HuH-7 (cell line): ENCODE results near the gene DCAF6.

ENCODE experiments used
- DNase-seq: peaks from one replicate; pipeline ENCODE4 v3.0.0; 2011; ENCODE audit warnings: low spot score

DCAF6 gene

DNA sequence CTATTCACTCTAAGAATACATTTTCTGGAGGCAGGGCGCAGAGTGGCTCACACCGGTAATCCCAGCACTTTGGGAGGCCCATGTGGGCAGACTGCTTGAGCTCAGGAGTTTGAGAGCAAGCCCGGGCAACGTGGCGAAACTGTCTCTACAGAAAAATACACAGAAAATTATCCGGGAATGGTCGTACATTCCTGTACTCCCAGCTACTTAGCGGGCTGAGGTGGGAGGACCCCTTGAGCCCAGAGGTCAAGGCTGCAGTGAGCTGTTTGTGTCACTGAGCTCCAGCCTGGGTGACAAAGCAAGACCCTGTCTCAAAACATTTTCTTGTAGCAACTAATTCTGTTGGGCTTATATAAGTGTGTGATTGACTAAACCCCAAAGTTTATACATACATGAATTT, 169.8 kb downstream of the DCAF6 start:
- DNase-seq: no peak

DNA sequence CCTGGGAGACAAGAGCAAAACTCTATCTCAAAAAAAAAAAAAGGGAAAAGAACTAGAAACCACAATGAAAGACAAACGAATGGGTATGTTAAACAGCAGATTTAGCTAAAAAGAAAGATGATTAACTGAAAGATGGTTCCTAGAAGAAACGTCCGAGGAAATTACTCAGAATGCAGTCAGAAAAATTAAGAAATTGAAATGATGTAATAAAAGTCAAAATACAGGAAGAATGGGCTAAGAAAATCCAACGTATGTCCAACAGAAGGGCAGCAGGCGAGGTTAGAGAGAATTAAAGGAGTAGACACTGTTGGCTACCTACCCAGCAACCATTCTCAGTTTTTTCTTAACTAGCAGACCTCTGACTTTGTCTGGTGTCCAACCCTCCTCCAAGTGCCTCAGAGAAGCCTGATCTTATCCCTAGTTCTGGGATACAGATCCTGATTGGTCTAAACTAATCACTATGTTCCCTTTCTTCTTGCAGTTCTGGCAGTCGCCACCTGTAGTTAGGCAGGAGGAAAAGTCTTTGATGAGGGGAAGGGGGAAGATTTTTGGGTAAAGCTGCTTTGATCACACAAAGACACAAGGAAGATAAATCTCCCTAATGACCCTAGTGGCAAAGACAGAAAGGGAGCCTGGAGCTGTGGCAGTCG, 174.5 kb downstream of the DCAF6 start:
- DNase-seq: no peak

DNA sequence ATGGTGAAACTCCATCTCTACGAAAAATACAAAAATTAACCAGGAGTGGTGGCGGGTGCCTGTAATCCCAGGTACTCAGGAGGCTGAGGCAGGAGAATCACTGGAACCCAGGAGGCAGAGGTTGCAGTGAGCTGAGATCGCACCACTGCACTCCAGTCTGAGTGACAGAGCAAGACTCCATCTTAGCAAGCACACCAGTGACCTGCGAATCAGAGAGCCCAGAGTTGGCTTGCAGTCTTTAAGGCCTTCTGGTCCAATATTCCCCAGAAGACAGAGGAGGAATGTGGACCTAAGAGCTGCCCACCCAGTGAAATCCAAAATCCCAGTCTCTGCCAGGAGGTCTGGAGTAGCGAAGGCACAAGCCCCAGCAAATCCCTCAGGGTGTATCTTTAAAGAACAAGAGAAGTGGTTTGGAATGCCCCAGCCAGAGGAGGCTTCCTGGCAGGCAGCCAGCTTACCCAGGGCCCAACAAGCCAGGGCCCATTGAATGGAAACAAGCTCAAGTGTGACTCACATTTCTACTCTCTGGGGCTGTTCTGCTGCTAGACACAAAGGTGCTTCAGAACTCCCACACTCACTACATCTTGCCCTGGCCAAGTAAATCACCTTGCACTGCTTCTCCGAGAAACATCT, 176.3 kb downstream of the DCAF6 start:
- no peak for DNase-seq

DNA sequence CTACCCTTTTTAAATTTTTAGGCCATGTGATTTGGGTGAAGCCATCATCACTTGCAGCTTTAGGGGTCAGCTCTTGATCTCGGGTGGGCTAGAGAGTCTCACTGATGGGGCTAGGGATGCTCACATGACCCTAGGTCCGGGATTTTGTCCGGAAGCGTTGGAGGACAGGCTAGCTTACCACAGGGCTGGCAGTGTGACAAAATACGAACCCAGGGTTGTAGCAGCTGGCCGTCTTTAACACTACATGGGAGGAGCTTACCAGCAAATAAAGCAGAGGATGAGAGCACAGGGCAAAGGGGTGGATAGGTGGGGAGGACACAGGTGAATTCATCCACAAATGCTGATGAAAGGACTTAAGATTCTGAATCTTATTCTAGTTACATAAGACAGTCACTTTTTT, 178.4 kb downstream of the DCAF6 start:
- no peak for DNase-seq

DNA sequence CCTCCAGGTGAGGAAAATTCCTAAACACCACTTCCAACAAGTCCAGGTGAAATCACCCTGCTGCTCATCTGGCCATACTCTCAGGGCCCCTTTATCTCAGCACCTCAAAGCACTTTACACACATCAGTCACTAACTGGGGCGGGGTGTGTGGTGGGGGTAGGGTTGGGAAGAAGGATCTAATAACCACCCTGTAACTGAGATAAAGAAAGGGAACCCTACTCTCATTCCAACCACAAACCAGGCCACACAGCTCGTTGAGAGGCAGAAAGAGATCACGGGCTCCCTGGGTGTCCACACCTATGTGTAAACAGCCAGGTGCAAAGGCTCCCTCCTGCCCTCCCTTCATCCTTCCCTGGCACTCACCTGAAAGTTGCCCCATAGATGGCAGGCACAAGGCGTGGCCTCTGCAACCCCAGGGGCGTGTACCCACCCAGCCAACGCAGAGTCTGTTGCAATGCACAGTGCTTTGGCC, 179.9 kb downstream of the DCAF6 start:
- DNase-seq: no peak

DNA sequence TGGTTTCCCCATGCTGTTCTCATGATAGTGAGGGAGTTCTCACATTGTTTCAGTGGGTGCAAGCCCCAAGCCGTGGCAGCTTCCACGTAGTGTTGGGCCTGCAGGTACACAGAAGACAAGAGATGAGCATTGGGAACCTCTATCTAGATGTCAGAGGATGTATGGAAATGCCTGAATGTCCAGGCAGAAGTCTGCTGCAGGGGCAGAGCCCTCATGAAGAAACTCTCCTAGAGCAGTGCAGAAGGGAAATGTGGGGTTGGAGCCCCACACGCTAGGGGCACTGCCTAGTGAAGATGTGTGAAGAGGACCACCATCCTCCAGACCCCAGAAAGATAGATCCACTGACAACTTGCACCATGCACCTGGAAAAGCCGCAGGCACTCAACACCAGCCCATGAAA, 183.3 kb downstream of the DCAF6 start:
- no peak for DNase-seq

DNA sequence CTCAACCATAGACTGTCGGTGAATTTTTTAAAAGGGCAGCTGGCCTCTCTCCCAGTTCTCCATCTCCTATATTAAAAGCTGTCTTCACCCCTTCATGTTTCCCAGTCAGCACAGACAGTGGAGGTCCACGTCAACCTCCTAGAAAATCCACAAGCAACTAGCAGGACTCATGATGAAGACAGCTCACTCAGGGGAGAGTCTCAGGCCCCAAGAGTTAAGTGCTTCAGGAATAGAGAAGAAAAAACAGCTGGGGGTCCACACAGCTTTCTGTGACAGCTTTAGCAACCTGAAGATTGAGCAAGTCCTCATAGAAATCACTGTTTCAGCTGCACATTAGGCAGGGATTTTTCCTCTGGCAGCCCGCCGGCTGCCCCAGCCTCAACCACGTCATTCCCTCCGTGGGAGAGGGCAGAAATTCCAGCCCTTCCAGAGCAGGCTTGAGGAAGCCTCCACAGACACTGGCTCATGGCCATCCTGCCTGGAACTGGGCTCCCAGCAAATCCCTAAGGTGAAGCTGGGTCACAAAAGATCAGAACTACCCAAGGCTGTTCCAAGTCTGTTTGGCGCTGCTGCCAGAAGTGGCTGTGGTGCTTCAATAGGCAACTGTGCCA, 185.0 kb downstream of the DCAF6 start:
- DNase-seq: no peak

DNA sequence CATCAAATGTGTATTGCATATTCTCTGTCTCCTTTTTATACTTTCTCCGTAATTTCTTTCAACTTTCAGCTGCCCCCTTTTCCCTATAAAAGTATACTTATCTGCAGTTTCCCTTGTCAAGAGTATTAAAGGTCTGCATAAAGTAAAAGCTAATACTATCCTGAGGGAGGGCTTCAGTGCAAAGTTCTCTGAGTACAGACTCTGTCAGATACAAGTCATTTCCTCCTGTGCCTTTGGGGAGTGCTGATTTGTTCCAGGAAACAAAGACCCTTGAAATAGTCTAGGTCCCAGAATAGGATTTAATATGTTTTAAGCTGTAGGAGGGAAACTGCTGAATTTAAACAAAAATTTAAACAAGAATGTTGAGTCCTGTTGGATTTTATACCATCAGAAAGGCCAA, 188.6 kb downstream of the DCAF6 start:
- DNase-seq: no peak
